B cell (primary cell): ENCODE results near the gene BRINP3.

Experiments
- CTCF ChIP-seq: fragments of 200-600 bp; IDR thresholded peaks from one replicate; pipeline ENCODE4 v1.8.0; 2022; ENCODE audit warnings: antibody characterized with exemption, mild to moderate bottlenecking
- EZH2 ChIP-seq: IDR thresholded peaks from 2 replicates; pipeline ENCODE4 v1.6.1; 2012; ENCODE audit warnings: borderline replicate concordance, low read depth, mild to moderate bottlenecking, moderate library complexity, low read length; ENCODE audit not compliant: insufficient read depth, poor library complexity, severe bottlenecking

- TF ChIP-seq CTCF (no peak), EZH2 (no peak)
Measured at GRCh38 chr1:190391582-190391981, 86.1 kb downstream of the BRINP3 start.
